Small intestine (tissue), 7 donors: Measurements from ENCODE around the gene KIF21A. TPM values are rescaled to one million over a fixed set of nuclear protein-coding genes. Genes with fewer than 3 reads are reported as not detected.

ENCODE experiments used
- DNase-seq, 2 donors: peaks; one replicate each; pipeline versions ENCODE4 v3.0.0 to v3.0.0-alpha.2; 2013
- FAIRE-seq: peaks from 2 replicates; lab custom pipeline; 2012; peaks lifted over from hg19 to GRCh38; lab: Jason Lieb, UNC
- H3K27ac ChIP-seq, 3 donors: one replicate each; pipeline ENCODE4 v1.5.1; 2013; ENCODE audit warnings: low read length in 2 of 3, mild to moderate bottlenecking in 2 of 3, control low read depth in 1 of 3, inconsistent platforms in 1 of 3, low read depth in 1 of 3, moderate library complexity in 1 of 3
- H3K27me3 ChIP-seq, 3 donors: one replicate each; pipeline ENCODE4 v1.6.1; 2013; ENCODE audit warnings: low read length in 3 of 3, inconsistent platforms in 1 of 3; ENCODE audit not compliant: control insufficient read depth in 3 of 3, insufficient read depth in 3 of 3
- H3K36me3 ChIP-seq, 3 donors: one replicate each; pipeline ENCODE4 v1.6.1; 2013; ENCODE audit warnings: low read length in 3 of 3, inconsistent platforms in 1 of 3, low read depth in 1 of 3, mild to moderate bottlenecking in 1 of 3, moderate library complexity in 1 of 3; ENCODE audit not compliant: control insufficient read depth in 3 of 3, insufficient read depth in 2 of 3
- H3K4me1 ChIP-seq, 3 donors: one replicate each; pipeline ENCODE4 v1.6.1; 2013; ENCODE audit warnings: low read length in 2 of 3, inconsistent platforms in 1 of 3, low read depth in 1 of 3, mild to moderate bottlenecking in 1 of 3, moderate library complexity in 1 of 3; ENCODE audit not compliant: control insufficient read depth in 3 of 3, insufficient read depth in 2 of 3
- H3K4me3 ChIP-seq, 3 donors: one replicate each; pipeline ENCODE4 v1.5.1; 2013; ENCODE audit warnings: low read length in 3 of 3, control low read depth in 1 of 3, inconsistent platforms in 1 of 3, low read depth in 1 of 3, mild to moderate bottlenecking in 1 of 3, moderate library complexity in 1 of 3
- H3K9me3 ChIP-seq, 2 donors: one replicate each; pipeline ENCODE4 v1.6.1; 2013; ENCODE audit warnings: low read depth in 1 of 2, low read length in 1 of 2; ENCODE audit not compliant: control insufficient read depth in 2 of 2, insufficient read depth in 1 of 2
- WGBS, 3 donors: extraction: QIAGEN DNeasy Blood & Tissue Kit; methylation state at CpG; one replicate each; pipeline ENCODE4 v1.1.7; 2013; 5-methylcytosine and 5-hydroxymethylcytosine counted together
- polyA plus RNA-seq, 4 donors: library from polyadenylated mRNA; stranded (reverse) in 3 of 4; unstranded in 1 of 4; fragments of 200-250 nt in 3 of 4; fragments of 120-200 nt in 1 of 4; gene quantifications; one replicate each; pipeline versions ENCODE4 v1.2.1 to v1.2.3, GENCODE V29; 2013
- donor health status: healthy with polysubstance abuse.
- donor health status: control.
- donor health status: control.
- donor health status: Bipolar disorder and iron deficiency.
- donor health status: healthy.

The KIF21A gene
- polyA plus RNA-seq, 4 donors = 15.2 to 21.6 (median 21.3) TPM

DNA sequence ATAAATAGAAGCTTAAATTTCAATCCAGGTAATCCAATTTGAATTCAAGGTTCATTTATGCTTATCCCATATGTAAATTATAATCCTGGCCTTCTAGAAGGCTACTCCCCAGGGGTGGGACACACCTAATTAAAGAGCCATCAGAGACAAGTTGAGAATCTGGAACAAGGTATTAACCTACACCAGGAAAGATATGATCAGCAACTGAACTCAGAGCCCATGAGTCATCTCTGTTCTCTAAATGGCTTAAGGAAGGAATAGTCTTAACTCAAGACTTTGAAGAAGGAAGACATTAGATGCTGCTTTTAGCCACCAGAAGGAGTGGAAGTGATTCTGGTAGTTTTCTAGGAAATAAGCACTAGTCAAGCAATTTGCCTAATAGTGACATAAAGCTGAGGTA, 88.0 kb downstream of the KIF21A start:
- no peaks in the 10 kb centered on the region for H3K4me1 ChIP-seq
- peaks cover 0 to 3% (median 3%) of the 10 kb centered on the region in 3 donors for H3K36me3 ChIP-seq
- no peak overlapping the region for H3K4me3 ChIP-seq
- peak in 1 of 2 donors; percentile 16 for DNase-seq
- H3K27me3 ChIP-seq = no peaks in the 10 kb centered on the region
- no peak overlapping the region for H3K27ac ChIP-seq
- no peaks in the 10 kb centered on the region for H3K9me3 ChIP-seq
- FAIRE-seq = no peak

DNA sequence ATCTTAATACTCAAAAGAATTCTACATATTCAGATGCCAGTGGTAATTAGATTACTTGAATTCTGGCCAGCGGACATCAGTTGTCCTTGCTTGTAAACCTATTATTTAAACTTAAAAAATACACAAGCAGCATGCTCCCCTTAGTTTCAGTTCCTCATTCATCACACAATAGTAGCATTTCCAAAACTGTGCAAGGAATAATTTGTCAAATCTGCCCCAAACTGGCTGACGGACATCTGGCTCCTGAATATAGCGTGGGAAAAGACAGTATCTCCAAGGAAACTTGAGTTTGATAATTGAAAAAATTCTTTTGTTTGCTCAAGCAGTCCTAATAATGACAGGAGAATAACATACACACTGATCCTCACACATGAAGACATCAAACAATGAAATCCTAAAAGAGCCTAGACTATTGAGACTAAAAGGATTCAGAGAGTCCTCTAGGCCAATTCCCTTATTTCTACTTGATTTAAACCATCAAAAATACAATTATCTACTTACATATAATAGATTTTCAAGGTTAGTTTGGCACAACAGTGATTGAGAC, 90.4 kb downstream of the KIF21A start:
- H3K4me1 ChIP-seq = no peaks in the 10 kb centered on the region
- H3K27me3 ChIP-seq = no peaks in the 10 kb centered on the region
- WGBS, 3 donors = 86 to 96% (median 95%) methylated on average over 3 of the region's 3 CpGs
- H3K4me3 ChIP-seq = no peak overlapping the region
- FAIRE-seq = no peak
- H3K36me3 ChIP-seq = peaks cover 0 to 3% (median 3%) of the 10 kb centered on the region in 3 donors
- no peak for DNase-seq
- no peak overlapping the region for H3K27ac ChIP-seq
- no peaks in the 10 kb centered on the region for H3K9me3 ChIP-seq

DNA sequence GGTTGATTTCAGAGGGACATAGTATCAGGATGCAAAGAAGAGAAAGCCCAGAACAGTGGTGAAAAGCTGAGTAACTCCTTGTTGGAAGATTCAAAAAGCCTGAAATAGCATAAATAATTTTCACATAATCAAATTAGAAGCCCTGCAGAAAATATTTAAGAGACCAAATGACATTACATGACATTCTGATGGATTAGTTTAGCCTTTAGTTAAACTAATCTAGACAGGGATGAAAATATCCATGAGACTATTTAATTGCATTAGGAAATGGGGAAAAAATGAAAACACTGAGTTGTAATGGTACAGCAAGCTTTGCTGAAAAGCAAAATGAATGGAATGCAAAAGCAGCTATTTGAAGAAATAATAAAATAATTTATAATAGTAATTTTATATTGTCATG, 91.8 kb downstream of the KIF21A start:
- Histone ChIP-seq H3K4me1 (no peaks in the 10 kb centered on the region), H3K27ac (no peak overlapping the region), H3K36me3 (peaks cover 0 to 2% (median 1%) of the 10 kb centered on the region in 3 donors), H3K27me3 (no peaks in the 10 kb centered on the region), H3K9me3 (no peaks in the 10 kb centered on the region), H3K4me3 (no peak overlapping the region)
- FAIRE-seq (no peak), DNase-seq (no peak)

GRCh38 chr12:39348941-39349626, 93.8 kb downstream of the KIF21A start:
- no peaks in the 10 kb centered on the region for H3K9me3 ChIP-seq
- H3K4me1 ChIP-seq = no peaks in the 10 kb centered on the region
- 72 to 79% (median 76%) methylated on average over 3 of the region's 3 CpGs for WGBS, 3 donors
- H3K36me3 ChIP-seq = no peaks in the 10 kb centered on the region
- H3K27me3 ChIP-seq = no peaks in the 10 kb centered on the region
- FAIRE-seq = no peak
- no peak overlapping the region for H3K4me3 ChIP-seq
- no peak for DNase-seq
- no peak overlapping the region for H3K27ac ChIP-seq

DNA sequence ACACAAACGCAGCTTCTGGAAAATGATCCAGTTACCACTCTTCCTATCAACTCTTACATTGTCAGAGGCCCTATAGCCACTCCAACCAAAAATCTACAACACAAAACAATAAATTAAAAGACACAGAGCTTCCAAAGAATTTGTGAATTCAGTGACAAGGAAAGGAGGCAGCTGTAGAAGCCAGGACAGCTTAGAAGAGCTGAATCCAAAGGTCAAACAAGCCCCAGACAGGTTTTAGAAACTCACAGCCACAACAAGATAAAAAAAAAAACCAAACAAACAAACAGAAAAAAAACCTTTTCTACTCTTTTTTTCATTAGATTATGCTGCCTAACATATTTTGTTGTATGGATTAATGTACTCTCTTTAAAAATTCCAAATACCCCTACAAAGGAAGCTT, 94.4 kb downstream of the KIF21A start:
- H3K4me3 ChIP-seq = no peak overlapping the region
- FAIRE-seq (no peak), DNase-seq (peak in 1 of 2 donors; percentile 8)
- 30 to 67% (median 52%) methylated on average over 1 of the region's 1 CpG for WGBS, 3 donors
- H3K4me1 ChIP-seq = no peaks in the 10 kb centered on the region
- no peaks in the 10 kb centered on the region for H3K36me3 ChIP-seq
- no peaks in the 10 kb centered on the region for H3K27me3 ChIP-seq
- no peak overlapping the region for H3K27ac ChIP-seq
- H3K9me3 ChIP-seq = no peaks in the 10 kb centered on the region

- no peak for FAIRE-seq
Measured at GRCh38 chr12:39344926-39345325, 98.0 kb downstream of the KIF21A start.

GRCh38 chr12:39343665-39344064, 99.3 kb downstream of the KIF21A start:
- H3K27ac ChIP-seq = no peak overlapping the region
- no peaks in the 10 kb centered on the region for H3K9me3 ChIP-seq
- no peaks in the 10 kb centered on the region for H3K27me3 ChIP-seq
- no peak for DNase-seq
- no peaks in the 10 kb centered on the region for H3K36me3 ChIP-seq
- WGBS, 3 donors = 89 to 94% (median 93%) methylated on average over 4 of the region's 4 CpGs
- no peak overlapping the region for H3K4me3 ChIP-seq
- FAIRE-seq = no peak
- H3K4me1 ChIP-seq = no peaks in the 10 kb centered on the region

More at GRCh38 chr12:39344926-39345325, 98.0 kb downstream of the KIF21A start:
- WGBS, 3 donors = 82 to 91% (median 83%) methylated on average over 2 of the region's 2 CpGs
- Histone ChIP-seq H3K27me3 (no peaks in the 10 kb centered on the region), H3K4me1 (no peaks in the 10 kb centered on the region), H3K9me3 (no peaks in the 10 kb centered on the region), H3K36me3 (no peaks in the 10 kb centered on the region), H3K4me3 (no peak overlapping the region), H3K27ac (no peak overlapping the region)
- no peak for DNase-seq

DNA sequence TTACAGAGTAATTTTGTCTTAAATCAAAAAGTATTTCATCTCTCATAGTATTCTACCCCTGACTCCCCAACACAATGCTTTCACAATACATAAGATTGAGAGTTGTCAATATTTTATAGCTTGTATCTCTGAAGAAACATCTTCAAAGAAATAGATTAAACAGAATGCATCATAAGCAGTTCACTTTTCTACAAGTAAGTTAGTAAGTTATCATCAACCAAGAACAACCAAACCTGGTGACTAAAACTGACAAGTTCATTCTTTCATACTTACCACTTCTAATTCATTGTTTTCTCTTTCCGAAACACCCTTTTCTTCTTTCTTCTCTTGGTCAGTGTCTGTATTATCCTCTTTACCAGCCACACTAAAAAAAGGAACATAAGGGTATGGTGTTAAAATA, 101.2 kb downstream of the KIF21A start:
- WGBS, 3 donors = 87 to 100% (median 92%) methylated on average over 1 of the region's 1 CpG
- Histone ChIP-seq H3K9me3 (no peaks in the 10 kb centered on the region), H3K4me3 (no peak overlapping the region), H3K4me1 (no peaks in the 10 kb centered on the region), H3K36me3 (no peaks in the 10 kb centered on the region), H3K27me3 (no peaks in the 10 kb centered on the region), H3K27ac (no peak overlapping the region)
- FAIRE-seq (no peak), DNase-seq (no peak)

GRCh38 chr12:39341179-39341578, 101.7 kb downstream of the KIF21A start:
- H3K27me3 ChIP-seq = no peaks in the 10 kb centered on the region
- H3K4me3 ChIP-seq = no peak overlapping the region
- H3K27ac ChIP-seq = no peak overlapping the region
- no peaks in the 10 kb centered on the region for H3K36me3 ChIP-seq
- H3K4me1 ChIP-seq = no peaks in the 10 kb centered on the region
- DNase-seq (no peak), FAIRE-seq (no peak)
- H3K9me3 ChIP-seq = no peaks in the 10 kb centered on the region
